Prostate gland (tissue), 2 donors: Measurements from ENCODE around the gene TAF12. TPM values are rescaled to one million over a fixed set of nuclear protein-coding genes. Genes with fewer than 3 reads are reported as not detected.
"Not testable (repeated sequence)": the region's sequence is repeated elsewhere in the genome, so short reads cannot be mapped to it uniquely, and the experiment has no call there.

Experiments
- DNase-seq: peaks from one replicate; pipeline ENCODE4 v3.0.0-alpha.2; 2019; ENCODE audit warnings: low spot score
- H3K27ac ChIP-seq, 2 donors: fragments of 200-600 bp; sonication (generic); 2 replicates each; pipeline ENCODE4 v1.5.1; 2017 to 2019
- H3K27me3 ChIP-seq: fragments of 200-600 bp; sonication (generic); replicated peaks from 2 replicates; pipeline ENCODE4 v1.5.1; 2019; ENCODE audit not compliant: insufficient read depth
- H3K36me3 ChIP-seq, 2 donors: fragments of 200-600 bp; sonication (generic); 1 replicate in 1 of 2; 2 replicates in 1 of 2; pipeline versions ENCODE4 v1.5.1 to v1.8.1; 2017 to 2019
- H3K4me1 ChIP-seq: fragments of 200-600 bp; sonication (generic); replicated peaks from 2 replicates; pipeline ENCODE4 v1.5.1; 2019
- H3K4me3 ChIP-seq, 2 donors: fragments of 200-600 bp; sonication (generic); 2 replicates each; pipeline ENCODE4 v1.5.1; 2017 to 2019
- H3K9me3 ChIP-seq: fragments of 200-600 bp; sonication (generic); 2 replicates; pipeline ENCODE4 v1.5.1; 2017
- CTCF ChIP-seq, 4 experiments: fragments of 200-600 bp in 2 of 4; fragments of 450-650 bp in 2 of 4; sonication (generic) in 2 of 4; IDR thresholded peaks; 1 replicate in 3 of 4; 2 replicates in 1 of 4; pipeline ENCODE4 v1.5.1; 2016 to 2019; ENCODE audit warnings: antibody characterized with exemption in 4 of 4, mild to moderate bottlenecking in 2 of 4, moderate library complexity in 2 of 4
- POLR2A ChIP-seq: fragments of 450-650 bp; IDR thresholded peaks from one replicate; pipeline ENCODE4 v1.6.1; 2016; ENCODE audit warnings: antibody characterized with exemption, mild to moderate bottlenecking
- POLR2AphosphoS5 ChIP-seq: sonication (generic); formaldehyde crosslinking; IDR thresholded peaks from one replicate; pipeline ENCODE4 v1.6.1; 2017; ENCODE audit warnings: antibody characterized with exemption
- WGBS: methylation state at CpG from one replicate; pipeline ENCODE4 v1.1.5; 2018; 5-methylcytosine and 5-hydroxymethylcytosine counted together
- intact Hi-C: fragments of 100-400 bp; cut with DNase I; formaldehyde crosslinking; loops from one replicate; pipeline ENCODE4 v1.14.2; 2022
- total RNA-seq, 2 donors: library from RNA; depleted of rRNA; stranded (reverse); fragments of >200 nt; gene quantifications; one replicate each; pipeline ENCODE4 v1.1.0, GENCODE V29; 2016

The TAF12 gene
- total RNA-seq, 2 donors from 2014 or later, result 11.7 to 16.1 TPM

GRCh38 chr1:28648474-28649198 lies 5.8 kb upstream of the TAF12 start, which contains the start of gene RNU11:
RNU11 (plus strand) TSS chr1:28648600.
- H3K4me3 ChIP-seq, result peak within 1 kb of the TSS; percentile 28 to 36
- peak; percentile 80 for DNase-seq
- 4% methylated on average over 28 of the region's 28 CpGs for WGBS
- H3K4me1 ChIP-seq, result no peaks in the 10 kb centered on the region
- no peaks in the 10 kb centered on the region for H3K27me3 ChIP-seq
- H3K9me3 ChIP-seq, result no peaks in the 10 kb centered on the region
- H3K36me3 ChIP-seq, result no peaks in the 10 kb centered on the region
- peak in 2 of 4 experiments; percentile 8 to 10 for TF ChIP-seq CTCF (IDR thresholded peaks at IDR 0.05)
- peak; percentile 96 for TF ChIP-seq POLR2A
- peak; percentile 98 for TF ChIP-seq POLR2AphosphoS5
- intact Hi-C loops, result loop anchor here (10.0 kb wide), 1 partner anchor 64 kb away; no protein-coding TSS in a partner anchor
- peak within 1 kb of the TSS; percentile 85 to 90 for H3K27ac ChIP-seq

- WGBS, result 3% methylated on average over 18 of the region's 18 CpGs
- intact Hi-C loops, result loop anchor here (10.0 kb wide), 1 partner anchor 63 kb away; no protein-coding TSS in a partner anchor
- peak overlapping the region; percentile 85 to 90 for H3K27ac ChIP-seq
- no peaks in the 10 kb centered on the region for H3K4me1 ChIP-seq
- peak; percentile 90 for DNase-seq
- H3K9me3 ChIP-seq, result no peaks in the 10 kb centered on the region
- H3K27me3 ChIP-seq, result no peaks in the 10 kb centered on the region
- TF ChIP-seq POLR2AphosphoS5 (no peak), POLR2A (no peak), CTCF (IDR thresholded peaks at IDR 0.05) (no peak)
- no peaks in the 10 kb centered on the region for H3K36me3 ChIP-seq
- H3K4me3 ChIP-seq, result peak overlapping the region; percentile 28 to 36
These were observed 5.2 kb upstream of the TAF12 start for GRCh38 chr1:28648008-28648473.

GRCh38 chr1:28646040-28646439 lies 3.2 kb upstream of the TAF12 start:
- no peak for DNase-seq
- H3K36me3 ChIP-seq, result no peaks in the 10 kb centered on the region
- H3K9me3 ChIP-seq, result no peaks in the 10 kb centered on the region
- WGBS, result 86% methylated on average over 1 of the region's 1 CpG
- H3K27ac ChIP-seq, result no peak overlapping the region
- no peaks in the 10 kb centered on the region for H3K4me1 ChIP-seq
- intact Hi-C loops, result loop anchor here (10.0 kb wide), 1 partner anchor 61 kb away; no protein-coding TSS in a partner anchor
- no peak overlapping the region for H3K4me3 ChIP-seq
- no peak for TF ChIP-seq CTCF (IDR thresholded peaks at IDR 0.05)
- TF ChIP-seq POLR2A, result no peak
- no peak for TF ChIP-seq POLR2AphosphoS5
- H3K27me3 ChIP-seq, result no peaks in the 10 kb centered on the region

- WGBS, result 96% methylated on average over 11 of the region's 11 CpGs
- H3K27me3 ChIP-seq, H3K4me3 ChIP-seq, DNase-seq, H3K36me3 ChIP-seq, H3K9me3 ChIP-seq, H3K4me1 ChIP-seq, H3K27ac ChIP-seq: not testable (repeated sequence)
- intact Hi-C loops, result loop anchor here (10.0 kb wide), 1 partner anchor 61 kb away; no protein-coding TSS in a partner anchor
These were observed 2.5 kb upstream of the TAF12 start for GRCh38 chr1:28645406-28645805.

- intact Hi-C loops, result loop anchor here (10.0 kb wide), 1 partner anchor 60 kb away; no protein-coding TSS in a partner anchor
- no peaks in the 10 kb centered on the region for H3K9me3 ChIP-seq
- DNase-seq, result no peak
- H3K4me3 ChIP-seq, result no peak overlapping the region
- peak overlapping the region in 1 of 2 donors; percentile 83 for H3K27ac ChIP-seq
- WGBS, result 97% methylated on average over 3 of the region's 3 CpGs
- H3K36me3 ChIP-seq, result no peaks in the 10 kb centered on the region
- no peaks in the 10 kb centered on the region for H3K4me1 ChIP-seq
- no peaks in the 10 kb centered on the region for H3K27me3 ChIP-seq
- TF ChIP-seq POLR2A, result no peak
- no peak for TF ChIP-seq CTCF (IDR thresholded peaks at IDR 0.05)
- TF ChIP-seq POLR2AphosphoS5, result no peak
These were observed 1.6 kb upstream of the TAF12 start for GRCh38 chr1:28644494-28644893.
